ENCODE data around the gene MAMLD1.

MAMLD1 gene

GRCh38 chrX:150456941-150457340 is 93.8 kb downstream of the MAMLD1 start:
- H3K4me1 Mint-ChIP-seq = peaks cover 8% of the 10 kb centered on the region
- no peaks in the 10 kb centered on the region for H3K9me3 Mint-ChIP-seq
- no peak for ATAC-seq (replicated peaks; ENCODE audit: extremely low read depth, poor library complexity, severe bottlenecking)
- no peaks in the 10 kb centered on the region for H3K36me3 Mint-ChIP-seq (ENCODE audit: insufficient read depth)
- H3K27me3 Mint-ChIP-seq = no peaks in the 10 kb centered on the region
- H3K4me3 Mint-ChIP-seq = no peak overlapping the region
- no peak for DNase-seq (ENCODE audit: low spot score in 2 of 2)
- no peak overlapping the region for H3K27ac Mint-ChIP-seq (ENCODE audit: low read depth)

GRCh38 chrX:150459196-150459595 is 96.1 kb downstream of the MAMLD1 start:
- Mint-ChIP-seq H3K4me1 (peaks cover 8% of the 10 kb centered on the region), H3K27ac (ENCODE audit: low read depth) (no peak overlapping the region), H3K36me3 (ENCODE audit: insufficient read depth) (no peaks in the 10 kb centered on the region), H3K4me3 (no peak overlapping the region), H3K9me3 (no peaks in the 10 kb centered on the region), H3K27me3 (no peaks in the 10 kb centered on the region)
- no peak for ATAC-seq (replicated peaks; ENCODE audit: extremely low read depth, poor library complexity, severe bottlenecking)
- no peak for DNase-seq (ENCODE audit: low spot score in 2 of 2)

- Mint-ChIP-seq H3K27ac (ENCODE audit: low read depth) (no peak overlapping the region), H3K4me3 (no peak overlapping the region), H3K36me3 (ENCODE audit: insufficient read depth) (no peaks in the 10 kb centered on the region), H3K4me1 (peaks cover 8% of the 10 kb centered on the region), H3K27me3 (no peaks in the 10 kb centered on the region), H3K9me3 (no peaks in the 10 kb centered on the region)
- DNase-seq (ENCODE audit: low spot score in 2 of 2) = no peak
- no peak for ATAC-seq (replicated peaks; ENCODE audit: extremely low read depth, poor library complexity, severe bottlenecking)
These were observed 96.9 kb downstream of the MAMLD1 start for GRCh38 chrX:150460063-150460462.

GRCh38 chrX:150460781-150461180 is 97.7 kb downstream of the MAMLD1 start:
- Mint-ChIP-seq H3K27ac (ENCODE audit: low read depth) (no peak overlapping the region), H3K9me3 (no peaks in the 10 kb centered on the region), H3K27me3 (no peaks in the 10 kb centered on the region), H3K4me3 (no peak overlapping the region), H3K4me1 (peaks cover 8% of the 10 kb centered on the region), H3K36me3 (ENCODE audit: insufficient read depth) (no peaks in the 10 kb centered on the region)
- DNase-seq (ENCODE audit: low spot score in 2 of 2) (no peak), ATAC-seq (replicated peaks; ENCODE audit: extremely low read depth, poor library complexity, severe bottlenecking) (no peak)

GRCh38 chrX:150463566-150463965 is 100.4 kb downstream of the MAMLD1 start:
- DNase-seq (ENCODE audit: low spot score in 2 of 2) = no peak
- H3K27ac Mint-ChIP-seq (ENCODE audit: low read depth) = no peak overlapping the region

GRCh38 chrX:150464001-150464400 is 100.9 kb downstream of the MAMLD1 start:
- DNase-seq (ENCODE audit: low spot score in 2 of 2) = no peak
- H3K27ac Mint-ChIP-seq (ENCODE audit: low read depth) = no peak overlapping the region

More at GRCh38 chrX:150463566-150463965, 100.4 kb downstream of the MAMLD1 start:
- Mint-ChIP-seq H3K4me1 (peaks cover 8% of the 10 kb centered on the region), H3K36me3 (ENCODE audit: insufficient read depth) (no peaks in the 10 kb centered on the region), H3K9me3 (no peaks in the 10 kb centered on the region), H3K27me3 (no peaks in the 10 kb centered on the region), H3K4me3 (no peak overlapping the region)
- no peak for ATAC-seq (replicated peaks; ENCODE audit: extremely low read depth, poor library complexity, severe bottlenecking)

GRCh38 chrX:150465326-150465725 is 102.2 kb downstream of the MAMLD1 start:
- Mint-ChIP-seq H3K4me3 (no peak overlapping the region), H3K27ac (ENCODE audit: low read depth) (no peak overlapping the region), H3K4me1 (no peaks in the 10 kb centered on the region), H3K36me3 (ENCODE audit: insufficient read depth) (peaks cover 2% of the 10 kb centered on the region), H3K27me3 (no peaks in the 10 kb centered on the region), H3K9me3 (no peaks in the 10 kb centered on the region)
- DNase-seq (ENCODE audit: low spot score in 2 of 2) (no peak), ATAC-seq (replicated peaks; ENCODE audit: extremely low read depth, poor library complexity, severe bottlenecking) (no peak)

More at GRCh38 chrX:150464001-150464400, 100.9 kb downstream of the MAMLD1 start:
- Mint-ChIP-seq H3K4me1 (peaks cover 6% of the 10 kb centered on the region), H3K4me3 (no peak overlapping the region), H3K9me3 (no peaks in the 10 kb centered on the region), H3K36me3 (ENCODE audit: insufficient read depth) (no peaks in the 10 kb centered on the region), H3K27me3 (no peaks in the 10 kb centered on the region)
- ATAC-seq (replicated peaks; ENCODE audit: extremely low read depth, poor library complexity, severe bottlenecking) = no peak

- H3K27ac Mint-ChIP-seq (ENCODE audit: low read depth) = no peak overlapping the region
- no peaks in the 10 kb centered on the region for H3K27me3 Mint-ChIP-seq
- H3K4me3 Mint-ChIP-seq = no peak overlapping the region
- H3K4me1 Mint-ChIP-seq = no peaks in the 10 kb centered on the region
- peaks cover 2% of the 10 kb centered on the region for H3K36me3 Mint-ChIP-seq (ENCODE audit: insufficient read depth)
- H3K9me3 Mint-ChIP-seq = no peaks in the 10 kb centered on the region
- no peak for ATAC-seq (replicated peaks; ENCODE audit: extremely low read depth, poor library complexity, severe bottlenecking)
- DNase-seq (ENCODE audit: low spot score in 2 of 2) = no peak
These were observed 103.0 kb downstream of the MAMLD1 start for GRCh38 chrX:150465881-150466775.

GRCh38 chrX:150472306-150472705 is 109.2 kb downstream of the MAMLD1 start:
- ATAC-seq (replicated peaks; ENCODE audit: extremely low read depth, poor library complexity, severe bottlenecking) (no peak), DNase-seq (ENCODE audit: low spot score in 2 of 2) (no peak)
- H3K36me3 Mint-ChIP-seq (ENCODE audit: insufficient read depth) = peaks cover 2% of the 10 kb centered on the region
- H3K27me3 Mint-ChIP-seq = no peaks in the 10 kb centered on the region
- no peaks in the 10 kb centered on the region for H3K4me1 Mint-ChIP-seq
- no peaks in the 10 kb centered on the region for H3K9me3 Mint-ChIP-seq
- H3K4me3 Mint-ChIP-seq = no peak overlapping the region
- no peak overlapping the region for H3K27ac Mint-ChIP-seq (ENCODE audit: low read depth)

- ATAC-seq (replicated peaks; ENCODE audit: extremely low read depth, poor library complexity, severe bottlenecking) = no peak
- Mint-ChIP-seq H3K27me3 (no peaks in the 10 kb centered on the region), H3K36me3 (ENCODE audit: insufficient read depth) (peaks cover 2% of the 10 kb centered on the region), H3K9me3 (no peaks in the 10 kb centered on the region), H3K4me1 (peaks cover 10% of the 10 kb centered on the region), H3K4me3 (no peak overlapping the region), H3K27ac (ENCODE audit: low read depth) (peak overlapping the region; percentile 59)
- no peak for DNase-seq (ENCODE audit: low spot score in 2 of 2)
These were observed 110.3 kb downstream of the MAMLD1 start for GRCh38 chrX:150473371-150473770.

GRCh38 chrX:150475461-150475860 is 112.3 kb downstream of the MAMLD1 start:
- Mint-ChIP-seq H3K9me3 (no peaks in the 10 kb centered on the region), H3K4me3 (no peak overlapping the region), H3K4me1 (peaks cover 11% of the 10 kb centered on the region), H3K36me3 (ENCODE audit: insufficient read depth) (no peaks in the 10 kb centered on the region), H3K27me3 (no peaks in the 10 kb centered on the region), H3K27ac (ENCODE audit: low read depth) (no peak overlapping the region)
- DNase-seq (ENCODE audit: low spot score in 2 of 2) (no peak), ATAC-seq (replicated peaks; ENCODE audit: extremely low read depth, poor library complexity, severe bottlenecking) (no peak)

- Mint-ChIP-seq H3K27ac (ENCODE audit: low read depth) (no peak overlapping the region), H3K9me3 (no peaks in the 10 kb centered on the region), H3K36me3 (ENCODE audit: insufficient read depth) (no peaks in the 10 kb centered on the region), H3K27me3 (no peaks in the 10 kb centered on the region), H3K4me3 (no peak overlapping the region), H3K4me1 (peaks cover 11% of the 10 kb centered on the region)
- ATAC-seq (replicated peaks; ENCODE audit: extremely low read depth, poor library complexity, severe bottlenecking) = no peak
- no peak for DNase-seq (ENCODE audit: low spot score in 2 of 2)
These were observed 113.1 kb downstream of the MAMLD1 start for GRCh38 chrX:150476164-150476699.

GRCh38 chrX:150477371-150477770 is 114.3 kb downstream of the MAMLD1 start:
- DNase-seq (ENCODE audit: low spot score in 2 of 2) (no peak), ATAC-seq (replicated peaks; ENCODE audit: extremely low read depth, poor library complexity, severe bottlenecking) (no peak)
- H3K9me3 Mint-ChIP-seq = no peaks in the 10 kb centered on the region
- H3K36me3 Mint-ChIP-seq (ENCODE audit: insufficient read depth) = no peaks in the 10 kb centered on the region
- no peaks in the 10 kb centered on the region for H3K27me3 Mint-ChIP-seq
- no peak overlapping the region for H3K4me3 Mint-ChIP-seq
- peaks cover 11% of the 10 kb centered on the region for H3K4me1 Mint-ChIP-seq
- peak overlapping the region; percentile 44 for H3K27ac Mint-ChIP-seq (ENCODE audit: low read depth)

Measured in central memory CD8-positive, alpha-beta T cell (primary cell).